Psoas muscle (tissue), 8 donors: ENCODE results near the gene PILRA. TPM values are rescaled to one million over a fixed set of nuclear protein-coding genes. Genes with fewer than 3 reads are reported as not detected.
A peak's percentile ranks its signal among the peaks of the same experiment; 100 is the strongest.

ENCODE experiments used
- ATAC-seq, 4 donors: fragments of 200-7000 bp; cut with Tn5 transposase; one replicate each; pipeline ENCODE4 v1.9.1; 2020; ENCODE audit warnings: moderate library complexity in 3 of 4, mild to moderate bottlenecking in 2 of 4
- DNase-seq, 2 donors: peaks; one replicate each; pipeline ENCODE4 v3.0.0-alpha.2; 2020
- H3K27ac ChIP-seq: fragments of 200-600 bp; one replicate; pipeline ENCODE4 v1.8.0; 2022
- H3K27me3 ChIP-seq, 3 donors: fragments of 200-600 bp in 1 of 3; one replicate each; pipeline versions ENCODE4 v1.6.1 to v1.8.0; 2013 to 2022; ENCODE audit warnings: low read length in 2 of 3, mild to moderate bottlenecking in 2 of 3, moderate library complexity in 1 of 3; ENCODE audit not compliant: insufficient read depth in 3 of 3
- H3K36me3 ChIP-seq, 2 donors: fragments of 200-600 bp in 1 of 2; one replicate each; pipeline versions ENCODE4 v1.6.1 to v1.8.0; 2013 to 2022; ENCODE audit warnings: low read depth in 1 of 2, mild to moderate bottlenecking in 1 of 2, moderate library complexity in 1 of 2; ENCODE audit not compliant: insufficient read depth in 1 of 2
- H3K4me1 ChIP-seq: fragments of 200-600 bp; one replicate; pipeline ENCODE4 v1.8.0; 2022
- H3K4me3 ChIP-seq: fragments of 200-600 bp; one replicate; pipeline ENCODE4 v1.8.0; 2022; ENCODE audit warnings: mild to moderate bottlenecking
- H3K9me3 ChIP-seq: fragments of 200-600 bp; one replicate; pipeline ENCODE4 v1.8.0; 2022
- CTCF ChIP-seq: fragments of 200-600 bp; IDR thresholded peaks from one replicate; pipeline ENCODE4 v1.8.0; 2022; ENCODE audit warnings: antibody characterized with exemption
- WGBS, 3 donors: extraction: QIAGEN DNeasy Blood & Tissue Kit; methylation state at CpG; one replicate each; pipeline versions ENCODE4 v1.1.6 to v1.1.7; 2013; 5-methylcytosine and 5-hydroxymethylcytosine counted together
- intact Hi-C, 2 donors: fragments of 100-400 bp; cut with DNase I; formaldehyde crosslinking; loops; one replicate each; pipeline versions ENCODE4 v1.11.0 to v1.14.2; 2022
- polyA plus RNA-seq, 3 donors: library from polyadenylated mRNA; stranded (reverse); fragments of 200-250 nt; gene quantifications; one replicate each; pipeline ENCODE4 v1.2.3, GENCODE V29; 2013
- total RNA-seq, 4 donors: library from RNA; stranded (reverse); fragmentation: NEBNext Ultra II Directional in 2 of 4; extraction: Animal tissue kit (Norgen Biotek cat#: 25700) in 2 of 4; gene quantifications; one replicate each; pipeline versions ENCODE4 v1.2.1 to v1.2.4, GENCODE V29; 2021 to 2023
- donor health status: healthy with polysubstance abuse.
- donor health status: DM: no; HTN: no; CAD: no; lungs with moderate emphysema.
- donor health status: Bipolar disorder and iron deficiency.
- donor health status: healthy.
- donor health status: DM: yes; HTN: yes; CAD: no.
- donor health status: DM: no; HTN: no; CAD: no.
- donor health status: DM: no; HTN: no; CAD: no.
- donor health status: DM: yes; HTN: yes; CAD: no.

Gene PILRA
- total and polyA plus RNA-seq, 7 donors = 0.93 to 2.8 (median 2.3) TPM

GRCh38 chr7:100431286-100431735 is 58.0 kb downstream of the PILRA start:
- no peaks in the 10 kb centered on the region for H3K27me3 ChIP-seq
- ATAC-seq = no peak
- H3K27ac ChIP-seq = peak overlapping the region; percentile 46
- H3K4me1 ChIP-seq = peaks cover 33% of the 10 kb centered on the region
- DNase-seq = no peak
- no peaks in the 10 kb centered on the region for H3K9me3 ChIP-seq
- H3K4me3 ChIP-seq = peak overlapping the region; percentile 97
- H3K36me3 ChIP-seq = peaks cover 0 to 35% of the 10 kb centered on the region in 2 donors
- 83 to 84% (median 83%) methylated on average over 23 of the region's 23 CpGs for WGBS, 3 donors
- intact Hi-C loops = no loop called here
- TF ChIP-seq CTCF = no peak

DNA sequence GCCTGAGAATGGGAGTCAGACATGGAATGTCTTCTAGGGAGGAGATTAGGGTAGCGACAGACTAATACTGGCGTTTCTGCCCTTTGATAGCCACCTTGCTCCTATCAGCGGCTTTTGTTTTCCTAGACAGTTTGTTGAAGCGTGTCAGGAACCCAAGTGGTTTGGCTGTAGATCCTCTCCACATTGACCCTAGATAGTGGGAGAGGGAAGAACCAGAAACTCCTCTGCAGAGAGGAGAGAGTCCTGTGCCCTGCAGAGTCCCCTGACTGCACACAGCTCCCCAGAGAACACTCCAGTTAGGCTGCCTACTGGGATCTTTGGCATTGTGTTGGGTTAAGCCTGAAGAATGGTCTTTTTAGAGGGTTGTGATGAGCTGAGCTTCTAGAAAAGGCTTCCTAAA is 58.8 kb downstream of the PILRA start:
- peak overlapping the region; percentile 46 for H3K27ac ChIP-seq
- H3K9me3 ChIP-seq = no peaks in the 10 kb centered on the region
- ATAC-seq (no peak), DNase-seq (no peak)
- H3K27me3 ChIP-seq = no peaks in the 10 kb centered on the region
- TF ChIP-seq CTCF = no peak
- H3K4me3 ChIP-seq = peak overlapping the region; percentile 97
- intact Hi-C loops = no loop called here
- peaks cover 33% of the 10 kb centered on the region for H3K4me1 ChIP-seq
- H3K36me3 ChIP-seq = peaks cover 0 to 35% of the 10 kb centered on the region in 2 donors
- WGBS, 3 donors = 81 to 90% (median 85%) methylated on average over 4 of the region's 4 CpGs

GRCh38 chr7:100432621-100433275 is 59.5 kb downstream of the PILRA start:
- H3K9me3 ChIP-seq = no peaks in the 10 kb centered on the region
- H3K36me3 ChIP-seq = peaks cover 0 to 35% of the 10 kb centered on the region in 2 donors
- intact Hi-C loops = no loop called here
- ATAC-seq (no peak), DNase-seq (no peak)
- TF ChIP-seq CTCF = no peak
- H3K4me1 ChIP-seq = peaks cover 31% of the 10 kb centered on the region
- no peak overlapping the region for H3K4me3 ChIP-seq
- no peaks in the 10 kb centered on the region for H3K27me3 ChIP-seq
- H3K27ac ChIP-seq = no peak overlapping the region
- WGBS, 3 donors = 75 to 81% (median 78%) methylated on average over 21 of the region's 21 CpGs

DNA sequence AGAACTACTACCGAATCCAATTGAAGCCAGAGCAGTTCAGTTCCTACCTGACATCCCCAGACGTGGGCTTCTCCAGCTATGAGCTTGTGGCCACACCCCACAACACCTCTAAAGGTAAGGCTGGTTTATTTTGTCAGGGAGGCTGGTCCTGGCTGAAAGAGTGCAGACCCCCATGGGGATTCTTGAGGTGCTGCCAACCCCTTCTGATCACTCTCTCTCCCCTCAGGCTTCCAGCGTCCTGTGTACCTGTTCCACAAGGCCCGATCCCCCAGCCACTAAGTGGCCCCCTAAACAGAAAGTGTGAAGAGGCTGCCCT is 59.9 kb downstream of the PILRA start:
- no peak for TF ChIP-seq CTCF

More for the DNA sequence above, 59.9 kb downstream of the PILRA start:
- H3K27me3 ChIP-seq = no peaks in the 10 kb centered on the region
- H3K27ac ChIP-seq = no peak overlapping the region
- 56 to 73% (median 63%) methylated on average over 4 of the region's 4 CpGs for WGBS, 3 donors
- no peaks in the 10 kb centered on the region for H3K9me3 ChIP-seq
- DNase-seq (no peak), ATAC-seq (no peak)
- peaks cover 27% of the 10 kb centered on the region for H3K4me1 ChIP-seq
- H3K36me3 ChIP-seq = peaks cover 0 to 35% of the 10 kb centered on the region in 2 donors
- H3K4me3 ChIP-seq = no peak overlapping the region
- intact Hi-C loops = no loop called here
